K562 (cell line): ENCODE data around the gene MMP28. TPM values are rescaled to one million over a fixed set of nuclear protein-coding genes. Genes with fewer than 3 reads are reported as not detected.
A peak's percentile ranks its signal among the peaks of the same experiment; 100 is the strongest.

Source experiments
- ATAC-seq: fragments of 200-7000 bp; cut with Tn5 transposase; 3 replicates; pipeline ENCODE4 v1.9.1; 2020; ENCODE audit warnings: moderate library complexity
- BruUV-seq: library from RNA; stranded (reverse); fragments of 400-500 nt; replicated peaks from 2 replicates; lab custom pipeline; 2021; lab: Mats Ljungman, UMichigan
- CTCF ChIA-PET: fragments of 300-600 bp; formaldehyde crosslinking; extraction: SDS; loops from one replicate; lab custom pipeline; 2021; ENCODE audit warnings: low intra/inter-chr PET ratio; lab: Yijun Ruan, JAX
- POLR2A ChIA-PET: fragments of 300-600, 350-650 bp; sonication (Branson Sonifier 250); formaldehyde crosslinking; extraction: SDS; loops from one replicate; lab custom pipeline; 2021; ENCODE audit warnings: antibody characterized with exemption, inconsistent platforms; lab: Yijun Ruan, JAX
- DNase-seq, 4 experiments: peaks; one replicate each; pipeline versions ENCODE4 v3.0.0 to v3.0.0-alpha.2; 2011 to 2018; ENCODE audit warnings: low spot score in 3 of 4, mixed read lengths in 3 of 4; ENCODE audit errors: extremely low read depth in 1 of 4
- FAIRE-seq: peaks from 2 replicates; lab custom pipeline; 2011; peaks lifted over from hg19 to GRCh38; lab: Jason Lieb, UNC
- H2AFZ ChIP-seq: 2 replicates; pipeline ENCODE4 v1.6.0; 2011; ENCODE audit warnings: low read depth, low read length, control low read depth, inconsistent platforms
- H3K27ac ChIP-seq: fragments of 200-600 bp; 3 replicates; pipeline ENCODE4 v1.8.0; 2011; ENCODE audit warnings: low read depth, mild to moderate bottlenecking, control low read depth, inconsistent platforms, low read length, moderate library complexity, mixed read lengths; ENCODE audit errors: extremely low read depth
- H3K27me3 ChIP-seq, 2 experiments: fragments of 300-600 bp in 1 of 2; 2 replicates in 1 of 2; 3 replicates in 1 of 2; pipeline versions ENCODE4 v1.6.0 to v1.8.0; 2011; ENCODE audit warnings: inconsistent platforms in 2 of 2, low read length in 2 of 2, mild to moderate bottlenecking in 1 of 2, mixed read lengths in 1 of 2, moderate library complexity in 1 of 2; ENCODE audit not compliant: control insufficient read depth in 2 of 2, insufficient read depth in 2 of 2
- H3K36me3 ChIP-seq: fragments of 300-600 bp; 3 replicates; pipeline ENCODE4 v1.8.0; 2011; ENCODE audit warnings: mild to moderate bottlenecking, low read length, inconsistent platforms; ENCODE audit not compliant: control insufficient read depth, insufficient read depth
- H3K4me1 ChIP-seq, 2 experiments: fragments of 200-600 bp in 1 of 2; replicated peaks in 1 of 2; 2 replicates in 1 of 2; 3 replicates in 1 of 2; pipeline versions ENCODE4 v1.5.1 to v1.8.0; 2011; ENCODE audit warnings: inconsistent platforms in 2 of 2, low read length in 2 of 2, mild to moderate bottlenecking in 1 of 2, mixed read lengths in 1 of 2, moderate library complexity in 1 of 2; ENCODE audit not compliant: control insufficient read depth in 2 of 2, insufficient read depth in 2 of 2
- H3K4me2 ChIP-seq: 2 replicates; pipeline ENCODE4 v1.6.1; 2011; ENCODE audit warnings: low read length, control low read depth, inconsistent platforms, mixed read lengths; ENCODE audit not compliant: insufficient read depth
- H3K4me3 ChIP-seq: fragments of 200-600 bp; sonication (generic), shearing (Covaris generic); 2 replicates; pipeline ENCODE4 v1.5.1; 2016; ENCODE audit warnings: control low read depth, inconsistent platforms
- H3K79me2 ChIP-seq: fragments of 200-600 bp; 3 replicates; pipeline ENCODE4 v1.8.0; 2011; ENCODE audit warnings: low read length, inconsistent platforms; ENCODE audit not compliant: control insufficient read depth, insufficient read depth
- H3K9ac ChIP-seq, 2 experiments: 2 replicates each; pipeline versions ENCODE4 v1.6.0 to v1.6.1; 2011; ENCODE audit warnings: low read depth in 2 of 2, low read length in 2 of 2, control low read depth in 1 of 2, inconsistent platforms in 1 of 2, mild to moderate bottlenecking in 1 of 2, mixed read lengths in 1 of 2; ENCODE audit not compliant: insufficient read depth in 1 of 2
- H3K9me1 ChIP-seq: one replicate; pipeline ENCODE4 v1.6.0; 2011; ENCODE audit warnings: inconsistent platforms, mild to moderate bottlenecking, low read length, moderate library complexity; ENCODE audit not compliant: control insufficient read depth, insufficient read depth
- H3K9me3 ChIP-seq: replicated peaks from 2 replicates; pipeline ENCODE4 v1.5.1; 2011; ENCODE audit warnings: low read depth, low read length, inconsistent platforms; ENCODE audit not compliant: control insufficient read depth, insufficient read depth
- H4K20me1 ChIP-seq: replicated peaks from 2 replicates; pipeline ENCODE4 v1.6.1; 2011; ENCODE audit warnings: low read length, inconsistent platforms, mixed read lengths; ENCODE audit not compliant: control insufficient read depth, insufficient read depth
- BHLHE40 ChIP-seq: IDR thresholded peaks from 2 replicates; pipeline ENCODE4 v1.6.1; 2011; ENCODE audit warnings: low read length, improper control_type of control experiment
- CBFB ChIP-seq: sonication (generic); formaldehyde crosslinking; IDR thresholded peaks from 2 replicates; pipeline ENCODE4 v1.4.0; 2020; ENCODE audit warnings: mild to moderate bottlenecking, missing genetic modification reagents
- GATAD2B ChIP-seq: fragments of 450-650 bp; IDR thresholded peaks from 2 replicates; pipeline ENCODE4 v1.6.1; 2017; ENCODE audit warnings: mild to moderate bottlenecking, borderline replicate concordance
- HDAC2 ChIP-seq: fragments of 450-650 bp; IDR thresholded peaks from 2 replicates; pipeline ENCODE4 v1.6.1; 2016; ENCODE audit warnings: mild to moderate bottlenecking
- WGBS: fragments of 100-300 bp; shearing (Covaris generic); methylation state at CpG from one replicate; pipeline ENCODE4 v1.1.6; 2016; ENCODE audit warnings: low coverage, mixed read lengths; ENCODE audit not compliant: insufficient coverage; ENCODE audit errors: missing lambda C conversion rate; 5-methylcytosine and 5-hydroxymethylcytosine counted together
- in situ Hi-C: fragments of 300-500 bp; cut with MboI; formaldehyde crosslinking; loops from 4 replicates; pipeline ENCODE4 v1.15.0; 2018; ENCODE audit warnings: inconsistent platforms, mixed read lengths
- intact Hi-C: fragments of 100-400 bp; cut with micrococcal nuclease; formaldehyde crosslinking; loops from 2 replicates; pipeline ENCODE4 v1.14.2; 2022
- polyA plus RNA-seq, 8 experiments: library from polyadenylated mRNA; depleted of rRNA in 4 of 8; stranded (reverse) in 5 of 8; unstranded in 3 of 8; fragments of >200 nt; fragmentation: Nextera tagmentation in 2 of 8; fragmentation: Illumina TruSeq in 1 of 8; extraction: Ambion mirVana in 2 of 8; extraction: Trizol in 1 of 8; gene quantifications; 2 replicates each; pipeline versions ENCODE4 v1.2.1 to v1.2.3, GENCODE V29; 2011 to 2014; ENCODE audit warnings: inconsistent platforms in 1 of 8, missing spikeins in 1 of 8
- total RNA-seq, 7 experiments: library from RNA; depleted of rRNA in 6 of 7; stranded (reverse); fragments of >200 nt in 6 of 7; fragmentation: Illumina TruSeq in 2 of 7; extraction: Trizol in 2 of 7; gene quantifications; 2 replicates each; pipeline versions ENCODE4 v1.2.1 to v1.2.3, GENCODE V29; 2011 to 2021; ENCODE audit warnings: low replicate concordance in 1 of 7
- TF ChIP-seq, protein P1 (sequence below): sonication (generic); formaldehyde crosslinking; IDR thresholded peaks from 2 replicates; pipeline ENCODE4 v1.8.0; 2022; ENCODE audit warnings: missing genetic modification reagents, mild to moderate bottlenecking, borderline replicate concordance

Gene MMP28
- total and polyA plus RNA-seq, 9 of the 15 experiments (the other 6 are each of a cell fraction or from before 2014, with no cell fraction given) = not detected

DNA sequence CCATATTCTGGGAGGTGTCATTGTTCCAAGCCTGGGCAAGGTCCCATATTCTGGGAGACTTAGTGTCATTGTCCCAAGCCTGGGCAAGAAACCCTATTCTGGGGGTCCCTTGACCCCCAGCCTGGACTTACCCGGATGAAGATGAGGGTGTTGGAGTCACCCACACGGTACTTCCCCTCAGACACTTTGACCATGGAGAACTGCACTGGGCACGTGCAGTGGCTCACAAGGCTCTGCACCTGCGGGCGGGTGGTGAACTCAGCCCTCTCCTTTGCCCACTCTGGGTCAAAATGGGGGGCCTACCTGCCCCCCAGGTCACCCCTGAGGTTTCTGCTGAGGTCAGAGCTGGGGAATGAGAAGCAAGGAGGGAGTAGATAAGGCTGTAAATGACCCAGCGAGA, 46.5 kb downstream of the MMP28 start:
- no peaks in the 10 kb centered on the region for H3K36me3 ChIP-seq
- in situ Hi-C loops (loop anchor here (5.0 to 25.0 kb wide), 4 partner anchors 192 to 1312 kb away; partner anchors contain the start of genes NLE1 and UNC45B), intact Hi-C loops (loop anchor here (5.0 kb wide), 1 partner anchor 212 kb away; the partner anchor contains the start of gene SLFN12L)
- H3K27ac ChIP-seq = no peak overlapping the region
- ATAC-seq = no peak
- ChIA-PET POLR2A (interaction anchor here (1.2 kb wide), 1 partner anchor 60 kb away, joined by 4 read pairs; the partner anchor contains the start of gene TAF15), CTCF (interaction anchor here (0.5 to 2.0 kb wide), 2 partner anchors 135 to 660 kb away, joined by 6 to 9 read pairs; no protein-coding TSS in a partner anchor)
- no peaks in the 10 kb centered on the region for H3K9me1 ChIP-seq
- no TSS peak for BruUV-seq
- FAIRE-seq = no peak
- peaks cover 13% of the 10 kb centered on the region; the same call in 1 of the 2 replicates for H4K20me1 ChIP-seq
- H3K9ac ChIP-seq = no peak overlapping the region
- H3K4me1 ChIP-seq = peaks cover 11 to 25% of the 10 kb centered on the region in 2 experiments; a peak in 4 of 5 replicates
- no peak for DNase-seq
- WGBS = 6% methylated on average over 6 of the region's 6 CpGs
- no peak overlapping the region for H3K4me2 ChIP-seq
- no peak overlapping the region for H2AFZ ChIP-seq
- H3K9me3 ChIP-seq = no peaks in the 10 kb centered on the region
- H3K4me3 ChIP-seq = no peak overlapping the region
- TF ChIP-seq, protein P1, sequence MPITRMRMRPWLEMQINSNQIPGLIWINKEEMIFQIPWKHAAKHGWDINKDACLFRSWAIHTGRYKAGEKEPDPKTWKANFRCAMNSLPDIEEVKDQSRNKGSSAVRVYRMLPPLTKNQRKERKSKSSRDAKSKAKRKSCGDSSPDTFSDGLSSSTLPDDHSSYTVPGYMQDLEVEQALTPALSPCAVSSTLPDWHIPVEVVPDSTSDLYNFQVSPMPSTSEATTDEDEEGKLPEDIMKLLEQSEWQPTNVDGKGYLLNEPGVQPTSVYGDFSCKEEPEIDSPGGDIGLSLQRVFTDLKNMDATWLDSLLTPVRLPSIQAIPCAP = no peak
- TF ChIP-seq BHLHE40 = peak; percentile 51; the same call in 1 of the 2 replicates
- H3K27me3 ChIP-seq = peaks cover 10 to 68% of the 10 kb centered on the region in 2 experiments; a peak in 4 of 5 replicates
- no peaks in the 10 kb centered on the region for H3K79me2 ChIP-seq

DNA sequence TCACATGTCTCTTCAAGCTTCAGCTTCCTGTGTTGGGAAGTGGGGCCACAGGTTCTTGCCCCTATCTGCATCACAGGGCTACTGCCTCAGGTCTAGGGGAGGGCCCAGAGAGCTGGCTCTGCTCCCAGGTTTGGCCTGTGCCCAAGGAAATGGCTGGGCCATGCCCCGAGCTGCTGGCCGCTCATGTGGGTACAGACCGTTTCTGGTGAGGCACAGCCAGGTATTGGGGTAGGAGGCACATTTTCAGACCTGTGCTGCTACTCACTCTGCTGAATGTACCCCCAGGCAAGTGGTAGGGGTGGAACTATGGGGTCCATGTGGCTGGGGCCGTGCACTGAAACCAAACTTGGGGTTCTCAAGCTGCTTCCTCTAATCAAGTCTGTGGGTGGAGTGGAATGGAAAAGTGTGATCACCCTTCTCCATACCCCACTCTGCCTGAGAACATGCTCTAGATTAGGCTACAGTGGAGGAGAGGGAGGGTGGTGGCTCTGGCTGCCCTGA, 47.0 kb downstream of the MMP28 start:
- H3K9ac ChIP-seq = no peak overlapping the region; a peak in 1 of 4 replicates
- WGBS = 4% methylated on average over 4 of the region's 4 CpGs
- BruUV-seq = no TSS peak
- peaks cover 11 to 25% of the 10 kb centered on the region in 2 experiments; a peak in 4 of 5 replicates for H3K4me1 ChIP-seq
- DNase-seq (no peak), FAIRE-seq (no peak), ATAC-seq (no peak)
- intact Hi-C loops (loop anchor here (5.0 kb wide), 1 partner anchor 211 kb away; the partner anchor contains the start of gene SLFN12L), in situ Hi-C loops (loop anchor here (5.0 to 25.0 kb wide), 4 partner anchors 191 to 1311 kb away; partner anchors contain the start of genes NLE1 and UNC45B)
- ChIA-PET CTCF (interaction anchor here (0.5 to 2.0 kb wide), 3 partner anchors 135 to 659 kb away, joined by 6 to 16 read pairs (median 9); no protein-coding TSS in a partner anchor), POLR2A (interaction anchor here (0.6 to 1.3 kb wide), 3 partner anchors 28 to 135 kb away, joined by 3 to 5 read pairs (median 4); partner anchors contain the start of gene TAF15)
- H3K79me2 ChIP-seq = no peaks in the 10 kb centered on the region
- no peaks in the 10 kb centered on the region for H3K9me3 ChIP-seq
- H3K4me2 ChIP-seq = no peak overlapping the region
- no peak overlapping the region for H2AFZ ChIP-seq
- H3K9me1 ChIP-seq = no peaks in the 10 kb centered on the region
- H4K20me1 ChIP-seq = peaks cover 17% of the 10 kb centered on the region; the same call in 1 of the 2 replicates
- TF ChIP-seq HDAC2 (no peak), CBFB (CRISPR knock-in tag) (0 out of 2 replicates have a peak, but pooled peaks have one; percentile 1), GATAD2B (no peak)
- no peak overlapping the region for H3K27ac ChIP-seq
- H3K27me3 ChIP-seq = peaks cover 10 to 67% of the 10 kb centered on the region in 2 experiments; a peak in 4 of 5 replicates
- no peaks in the 10 kb centered on the region for H3K36me3 ChIP-seq
- H3K4me3 ChIP-seq = no peak overlapping the region
